AG04449 (cell line): ENCODE results near the gene BDKRB2.

Experiments
- CTCF ChIA-PET: fragments of 350-600 bp; formaldehyde crosslinking; extraction: SDS; loops from one replicate; lab custom pipeline; 2021; ENCODE audit warnings: antibody characterized with exemption; lab: Yijun Ruan, JAX
- POLR2A ChIA-PET: fragments of 400-600, 350-600 bp; formaldehyde crosslinking; extraction: SDS; loops from one replicate; lab custom pipeline; 2020; ENCODE audit warnings: antibody characterized with exemption, inconsistent platforms; lab: Yijun Ruan, JAX
- DNase-seq: peaks from one replicate; pipeline ENCODE4 v3.0.0-alpha.2; 2010; ENCODE audit warnings: low read depth, low spot score
- H3K4me3 ChIP-seq: 2 replicates; pipeline ENCODE4 v1.5.1; 2011; ENCODE audit warnings: low read depth, mild to moderate bottlenecking, control low read depth, low read length
- TF ChIP-seq, protein P1 (sequence below): IDR thresholded peaks from one replicate; pipeline ENCODE4 v1.5.1; 2011; ENCODE audit warnings: mild to moderate bottlenecking, moderate library complexity, low read length, control low read depth, inconsistent platforms; ENCODE audit not compliant: insufficient read depth; ENCODE audit errors: missing control alignments

The BDKRB2 gene

DNA sequence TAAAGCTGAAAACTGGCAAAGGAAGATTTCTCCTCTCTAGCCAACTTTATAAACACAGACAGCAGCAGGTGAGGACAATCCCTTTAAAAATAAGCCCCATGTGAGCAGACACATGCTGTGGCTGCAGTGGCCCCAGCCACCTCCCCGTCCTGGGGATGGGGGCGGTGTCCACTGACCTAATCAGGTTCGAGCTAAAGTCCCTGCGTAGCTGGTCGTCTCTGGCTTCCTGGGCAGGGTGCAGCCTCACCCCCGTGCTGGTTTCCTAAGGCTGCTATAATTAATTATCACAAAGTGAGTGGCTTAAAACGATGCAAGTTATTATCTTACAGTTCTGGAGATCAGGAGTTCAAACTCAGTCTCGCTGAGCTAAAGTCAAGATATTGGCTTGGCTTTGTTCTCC, 52.4 kb downstream of the BDKRB2 start:
- peak overlapping the region; percentile 56 for H3K4me3 ChIP-seq
- ChIA-PET POLR2A (interaction anchor here (1.6 kb wide), 1 partner anchor 95 kb away, joined by 3 read pairs; no protein-coding TSS in a partner anchor), CTCF (interaction anchor here (0.9 to 9.9 kb wide), 4 partner anchors 9 to 158 kb away, joined by 4 to 73 read pairs (median 28); no protein-coding TSS in a partner anchor)
- DNase-seq = no peak
- TF ChIP-seq, protein P1, sequence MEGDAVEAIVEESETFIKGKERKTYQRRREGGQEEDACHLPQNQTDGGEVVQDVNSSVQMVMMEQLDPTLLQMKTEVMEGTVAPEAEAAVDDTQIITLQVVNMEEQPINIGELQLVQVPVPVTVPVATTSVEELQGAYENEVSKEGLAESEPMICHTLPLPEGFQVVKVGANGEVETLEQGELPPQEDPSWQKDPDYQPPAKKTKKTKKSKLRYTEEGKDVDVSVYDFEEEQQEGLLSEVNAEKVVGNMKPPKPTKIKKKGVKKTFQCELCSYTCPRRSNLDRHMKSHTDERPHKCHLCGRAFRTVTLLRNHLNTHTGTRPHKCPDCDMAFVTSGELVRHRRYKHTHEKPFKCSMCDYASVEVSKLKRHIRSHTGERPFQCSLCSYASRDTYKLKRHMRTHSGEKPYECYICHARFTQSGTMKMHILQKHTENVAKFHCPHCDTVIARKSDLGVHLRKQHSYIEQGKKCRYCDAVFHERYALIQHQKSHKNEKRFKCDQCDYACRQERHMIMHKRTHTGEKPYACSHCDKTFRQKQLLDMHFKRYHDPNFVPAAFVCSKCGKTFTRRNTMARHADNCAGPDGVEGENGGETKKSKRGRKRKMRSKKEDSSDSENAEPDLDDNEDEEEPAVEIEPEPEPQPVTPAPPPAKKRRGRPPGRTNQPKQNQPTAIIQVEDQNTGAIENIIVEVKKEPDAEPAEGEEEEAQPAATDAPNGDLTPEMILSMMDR = no peak

DNA sequence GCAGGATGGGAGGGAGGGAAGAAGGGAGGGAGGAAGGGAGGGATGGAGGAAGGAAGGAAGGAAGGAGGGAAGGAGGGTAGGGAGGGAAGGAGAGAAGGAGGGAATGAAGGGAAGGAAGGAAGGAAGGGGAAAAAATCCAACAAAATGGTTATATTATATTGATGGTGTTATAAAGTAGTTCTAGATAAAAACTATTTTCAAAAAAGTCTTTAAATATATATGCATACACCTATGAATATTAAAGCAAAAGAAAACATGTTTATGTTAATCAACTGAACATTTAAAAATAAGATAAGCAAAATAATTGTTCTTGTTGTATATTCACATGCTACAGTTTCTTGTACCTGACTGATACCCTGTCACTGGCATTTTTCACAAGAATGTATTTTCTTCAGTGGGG, 53.3 kb downstream of the BDKRB2 start:
- CTCF ChIA-PET = interaction anchor here (0.9 to 9.9 kb wide), 5 partner anchors 8 to 159 kb away, joined by 4 to 111 read pairs (median 36); no protein-coding TSS in a partner anchor
- no peak for DNase-seq

DNA sequence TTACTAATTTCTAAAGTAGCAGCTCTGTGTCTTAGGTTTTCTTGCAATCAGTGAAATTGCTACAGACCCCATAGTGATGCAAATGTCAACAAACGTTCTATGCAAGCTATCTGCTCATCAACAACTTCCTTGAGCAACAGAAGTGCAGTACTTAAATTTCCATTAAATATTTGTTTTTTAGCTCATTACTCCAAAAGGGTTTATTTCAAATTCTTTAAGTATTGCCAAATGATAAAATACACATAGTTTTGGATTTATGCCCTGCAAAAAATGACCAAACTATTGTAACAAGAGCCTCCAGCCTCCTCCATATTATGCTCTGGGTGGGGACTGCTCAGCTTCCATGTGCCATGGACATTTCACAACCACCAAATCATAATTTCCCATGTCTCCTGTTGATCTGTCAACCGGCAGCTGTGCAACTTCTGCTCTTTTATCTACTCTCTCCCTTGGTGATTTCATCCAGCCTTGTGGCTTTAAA, 55.7 kb downstream of the BDKRB2 start:
- ChIA-PET CTCF (interaction anchor here (1.1 to 9.1 kb wide), 5 partner anchors 9 to 260 kb away, joined by 3 to 111 read pairs (median 4); no protein-coding TSS in a partner anchor), POLR2A (no interaction called here)
- TF ChIP-seq, protein P1 = no peak
- no peak overlapping the region for H3K4me3 ChIP-seq
- no peak for DNase-seq

More for the DNA sequence above, 53.3 kb downstream of the BDKRB2 start:
- POLR2A ChIA-PET = no interaction called here
- TF ChIP-seq, protein P1 = no peak
- peak overlapping the region; percentile 56 for H3K4me3 ChIP-seq

- CTCF ChIA-PET = interaction anchor here (0.9 to 9.1 kb wide), 5 partner anchors 8 to 158 kb away, joined by 3 to 111 read pairs (median 3); no protein-coding TSS in a partner anchor
- TF ChIP-seq, protein P1 = no peak
- no peak overlapping the region for H3K4me3 ChIP-seq
- no peak for DNase-seq
- POLR2A ChIA-PET = no interaction called here
Observed at GRCh38 chr14:96261053-96261452, 56.4 kb downstream of the BDKRB2 start.

DNA sequence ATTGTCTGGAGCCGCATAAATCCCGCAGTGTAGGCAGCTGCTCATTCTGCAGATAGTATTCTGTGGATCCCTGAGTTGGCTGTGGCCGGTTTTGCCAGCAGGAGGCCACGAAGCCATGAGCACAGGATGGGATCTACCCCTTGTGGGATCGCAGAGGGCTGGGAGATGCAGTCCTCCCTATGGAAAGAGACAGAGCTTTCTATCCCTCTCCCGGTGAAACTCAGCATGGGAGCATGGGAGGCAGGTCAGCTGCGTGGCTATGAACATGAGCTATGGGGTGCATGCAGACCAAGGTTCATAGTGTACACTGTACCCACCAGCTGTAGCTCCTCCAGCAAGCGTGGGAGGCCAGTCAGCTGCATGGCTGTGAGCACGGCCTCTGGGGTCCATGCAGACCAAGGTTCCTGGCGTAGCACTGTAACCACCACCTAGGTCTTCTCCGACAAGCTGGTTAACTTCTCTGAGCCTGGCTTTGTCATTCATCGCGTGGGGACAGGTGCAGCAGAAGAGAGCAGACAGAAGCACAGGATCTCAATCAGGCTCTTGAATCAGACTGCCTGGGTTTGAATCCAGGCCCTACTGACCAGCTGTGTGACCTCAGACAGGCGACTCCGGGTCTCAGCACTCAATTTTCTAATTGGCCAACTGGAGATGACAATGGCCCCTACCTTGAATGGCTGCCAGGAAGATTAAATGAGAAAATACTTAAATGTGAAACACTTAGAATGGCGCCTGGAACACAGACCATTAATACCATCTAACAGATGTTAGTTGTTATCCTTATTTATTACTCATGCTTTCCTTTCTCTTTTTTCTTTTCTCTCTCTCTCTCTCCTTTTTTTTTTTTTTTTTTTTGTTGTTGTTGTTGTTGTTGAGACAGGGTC, 57.4 kb downstream of the BDKRB2 start:
- TF ChIP-seq, protein P1 = peak; percentile 28
- CTCF ChIA-PET = interaction anchor here (0.9 to 9.1 kb wide), 7 partner anchors 9 to 268 kb away, joined by 3 to 111 read pairs (median 3); no protein-coding TSS in a partner anchor
- POLR2A ChIA-PET = no interaction called here
- no peak overlapping the region for H3K4me3 ChIP-seq
- DNase-seq = no peak
